ENCODE measurements around the gene POMT2. TPM values are rescaled to one million over a fixed set of nuclear protein-coding genes. Genes with fewer than 3 reads are reported as not detected.

Gene POMT2
- total and polyA plus RNA-seq, 2 donors (not counting 3 experiments of a cell fraction or from before 2014, with no cell fraction given), result 19.5 to 48.2 TPM

DNA sequence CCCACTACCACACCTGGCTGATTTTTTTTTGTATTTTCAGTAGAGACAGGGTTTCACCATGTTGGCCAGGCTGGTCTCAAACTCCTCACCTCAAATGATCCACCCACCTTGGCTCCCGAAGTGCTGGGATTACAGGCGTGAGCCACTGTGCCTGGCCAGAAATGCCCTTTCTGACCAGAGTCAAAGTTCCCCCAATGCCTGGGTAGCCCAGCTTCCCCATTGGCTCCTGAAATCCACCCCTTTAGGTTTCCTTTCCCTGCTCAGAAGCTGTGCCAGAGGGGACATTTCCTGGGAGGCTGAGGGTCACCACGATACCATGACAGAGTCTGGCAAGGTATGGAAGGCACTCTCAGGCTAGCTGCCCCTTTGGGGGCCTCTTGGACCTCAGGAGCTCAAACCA lies 3.6 kb upstream of the POMT2 start:
- H3K79me2 ChIP-seq (ENCODE audit: control insufficient read depth, insufficient read depth, low read length), result peaks cover 3% of the 10 kb centered on the region
- ChIA-PET POLR2A (interaction anchor here (0.7 kb wide), 1 partner anchor 315 kb away, joined by 3 read pairs; no protein-coding TSS in a partner anchor), CTCF (interaction anchor here (1.0 kb wide), 1 partner anchor 9 kb away, joined by 6 read pairs; no protein-coding TSS in a partner anchor)
- H3K27me3 ChIP-seq (ENCODE audit: control insufficient read depth in 2 of 2, insufficient read depth in 2 of 2, low read length in 2 of 2), result no peaks in the 10 kb centered on the region
- no peak overlapping the region for H3K4me3 ChIP-seq (replicated peaks in 1 of 3; ENCODE audit: insufficient read depth in 1 of 3, low read depth in 1 of 3, low read length in 3 of 3)
- FAIRE-seq (no peak), DNase-seq (ENCODE audit: low read depth, low spot score) (no peak)
- no TSS peak for BruUV-seq (replicated peaks)
- H3K4me1 ChIP-seq (ENCODE audit: control insufficient read depth, extremely low read depth, insufficient read depth, low read length), result peaks cover 15% of the 10 kb centered on the region
- H3K9me1 ChIP-seq (replicated peaks; ENCODE audit: control insufficient read depth, extremely low read depth, insufficient read depth, low read length), result no peaks in the 10 kb centered on the region
- no peaks in the 10 kb centered on the region for H3K9me3 ChIP-seq (replicated peaks; ENCODE audit: control insufficient read depth, insufficient read depth, low read length)
- H3K27ac ChIP-seq (ENCODE audit: insufficient read depth, low read depth, low read length), result no peak overlapping the region
- TF ChIP-seq CTCF (IDR thresholded peaks at IDR 0.05; ENCODE audit: extremely low read depth in 1 of 2, insufficient read depth in 1 of 2, low read depth in 1 of 2, low read length in 2 of 2) (no peak), MAX (IDR thresholded peaks at IDR 0.05; ENCODE audit: insufficient read depth, insufficient read length) (no peak), EZH2 (IDR thresholded peaks at IDR 0.05; ENCODE audit: borderline replicate concordance, low read depth, low read length, severe bottlenecking) (no peak), GATA2 (IDR thresholded peaks at IDR 0.05; ENCODE audit: insufficient read depth, insufficient read length, low read depth, low read length) (no peak), POLR2A (IDR thresholded peaks at IDR 0.05; ENCODE audit: low read depth, low read length) (no peak), MYC (IDR thresholded peaks at IDR 0.05; ENCODE audit: low read depth, low read length) (no peak), JUN (IDR thresholded peaks at IDR 0.05; ENCODE audit: borderline replicate concordance, insufficient read depth, insufficient read length, low read depth) (no peak)
- H2AFZ ChIP-seq (ENCODE audit: low read depth, low read length), result no peak overlapping the region
- H3K36me3 ChIP-seq (ENCODE audit: control insufficient read depth in 2 of 2, extremely low read depth in 1 of 2, insufficient read depth in 2 of 2, low read length in 2 of 2), result no peaks in the 10 kb centered on the region
- no peak overlapping the region for H3K9ac ChIP-seq (replicated peaks; ENCODE audit: extremely low read depth, insufficient read depth, low read length)
- no peaks in the 10 kb centered on the region for H4K20me1 ChIP-seq (replicated peaks; ENCODE audit: control insufficient read depth, extremely low read depth, insufficient read depth, low read length)
- dilution Hi-C loops (cut with MboI; ENCODE audit: extremely low pct_ligation_motif_present, low sequenced_read_pairs), result no loop called here
- intact Hi-C loops (cut with micrococcal nuclease), result loop anchor here (5.0 kb wide), 1 partner anchor 293 kb away; the partner anchor contains the start of gene SPTLC2
- H3K4me2 ChIP-seq (ENCODE audit: insufficient read depth, low read length), result no peak overlapping the region
